Right ventricle myocardium inferior (tissue), 1 donor: ENCODE data around the gene PTBP2. TPM values are rescaled to one million over a fixed set of nuclear protein-coding genes. Genes with fewer than 3 reads are reported as not detected.

Experiments used
- ATAC-seq: fragments of 200-7000 bp; cut with Tn5 transposase; one replicate; pipeline ENCODE4 v1.9.1; 2020; ENCODE audit warnings: mild to moderate bottlenecking, moderate library complexity
- DNase-seq: peaks from one replicate; pipeline ENCODE4 v3.0.0; 2021; ENCODE audit errors: missing footprints
- intact Hi-C: fragments of 100-400 bp; cut with DNase I; formaldehyde crosslinking; loops from one replicate; pipeline ENCODE4 v1.11.0; 2022
- long read RNA-seq: library from polyadenylated mRNA; unstranded; transcript quantifications from one replicate; pipeline ENCODE4 v2.0.0, GENCODE V29; 2021
- total RNA-seq: library from RNA; stranded (reverse); fragmentation: NEBNext Ultra II Directional; extraction: Animal tissue kit (Norgen Biotek cat#: 25700); gene quantifications from one replicate; pipeline ENCODE4 v1.2.1, GENCODE V29; 2021
- donor health status: DM: no; HTN: yes; CAD: no; lungs with severe emphysema.

The PTBP2 gene
- 11.2 TPM for total RNA-seq
- long read RNA-seq, full-length matches to known transcripts = 1 of 3 reads
- long read RNA-seq, partial matches to known transcripts = 0 of 3 reads
- long read RNA-seq, other reads (novel, unspliced or antisense) = 2 of 3 reads

- DNase-seq = peak; percentile 92
- peak; percentile 96 for ATAC-seq
- intact Hi-C loops = loop anchor here (10.0 kb wide), 1 partner anchor 187 kb away; no protein-coding TSS in a partner anchor
These were observed at the start of gene PTBP2 for GRCh38 chr1:96721416-96722160. Gene PTBP2 (plus strand): TSS chr1:96721784. CDS start chr1:96721865, 81 bp downstream.

- ATAC-seq (no peak), DNase-seq (no peak)
- intact Hi-C loops = no loop called here
These were observed 46.7 kb upstream of the PTBP2 start for GRCh38 chr1:96674915-96675314.

- intact Hi-C loops = no loop called here
- ATAC-seq = no peak
- no peak for DNase-seq
These were observed 39.5 kb upstream of the PTBP2 start for GRCh38 chr1:96682056-96682455.

GRCh38 chr1:96683931-96684330, 37.7 kb upstream of the PTBP2 start:
- DNase-seq (no peak), ATAC-seq (peak; percentile 94)
- intact Hi-C loops = no loop called here

- ATAC-seq = peak; percentile 64
- intact Hi-C loops = no loop called here
These were observed 36.8 kb upstream of the PTBP2 start for GRCh38 chr1:96684744-96685143.

GRCh38 chr1:96688767-96689166, 32.8 kb upstream of the PTBP2 start:
- ATAC-seq = no peak

More at GRCh38 chr1:96684744-96685143, 36.8 kb upstream of the PTBP2 start:
- DNase-seq = no peak

GRCh38 chr1:96695954-96696353, 25.6 kb upstream of the PTBP2 start:
- DNase-seq (no peak), ATAC-seq (no peak)
- intact Hi-C loops = no loop called here

More at GRCh38 chr1:96688767-96689166, 32.8 kb upstream of the PTBP2 start:
- intact Hi-C loops = no loop called here
- DNase-seq = no peak

- ATAC-seq (no peak), DNase-seq (no peak)
- intact Hi-C loops = no loop called here
These were observed 23.1 kb upstream of the PTBP2 start for GRCh38 chr1:96698342-96698983.

GRCh38 chr1:96703186-96703585, 18.4 kb upstream of the PTBP2 start:
- no peak for ATAC-seq
- intact Hi-C loops = no loop called here
- no peak for DNase-seq

- DNase-seq (no peak), ATAC-seq (no peak)
- intact Hi-C loops = no loop called here
These were observed 14.6 kb upstream of the PTBP2 start for GRCh38 chr1:96707023-96707422.

GRCh38 chr1:96708482-96708881, 13.1 kb upstream of the PTBP2 start:
- no peak for DNase-seq
- intact Hi-C loops = no loop called here
- ATAC-seq = no peak

GRCh38 chr1:96710708-96711477, 10.7 kb upstream of the PTBP2 start:
- DNase-seq = no peak
- no peak for ATAC-seq
- intact Hi-C loops = no loop called here

- intact Hi-C loops = no loop called here
- DNase-seq = no peak
- no peak for ATAC-seq
These were observed 7.9 kb upstream of the PTBP2 start for GRCh38 chr1:96713649-96714048.

- intact Hi-C loops = no loop called here
- no peak for DNase-seq
These were observed 6.7 kb upstream of the PTBP2 start for GRCh38 chr1:96714881-96715280.

GRCh38 chr1:96715482-96715881, 6.1 kb upstream of the PTBP2 start:
- intact Hi-C loops = no loop called here
- DNase-seq = no peak

More at GRCh38 chr1:96714881-96715280, 6.7 kb upstream of the PTBP2 start:
- ATAC-seq = no peak

GRCh38 chr1:96721053-96721415, 550 bp upstream of the PTBP2 start:
- intact Hi-C loops = loop anchor here (10.0 kb wide), 1 partner anchor 186 kb away; no protein-coding TSS in a partner anchor
- ATAC-seq = no peak
- DNase-seq = no peak

More at GRCh38 chr1:96715482-96715881, 6.1 kb upstream of the PTBP2 start:
- no peak for ATAC-seq

- DNase-seq = peak; percentile 80
- ATAC-seq = peak; percentile 83
- intact Hi-C loops = loop anchor here (10.0 kb wide), 1 partner anchor 188 kb away; no protein-coding TSS in a partner anchor
These were observed 758 bp downstream of the PTBP2 start for GRCh38 chr1:96722161-96722922.

GRCh38 chr1:96722958-96723357, 1.4 kb downstream of the PTBP2 start:
- intact Hi-C loops = loop anchor here (10.0 kb wide), 1 partner anchor 188 kb away; no protein-coding TSS in a partner anchor

More at GRCh38 chr1:96722958-96723357, 1.4 kb downstream of the PTBP2 start:
- DNase-seq (no peak), ATAC-seq (no peak)
